HUES64 (cell line): ENCODE results near the gene SNED1.

ENCODE experiments used
- H3K27ac ChIP-seq: 2 replicates; pipeline ENCODE4 v1.7.0; 2013; ENCODE audit warnings: low read depth, low read length, inconsistent platforms
- H3K27me3 ChIP-seq: 2 replicates; pipeline ENCODE4 v1.6.1; 2013; ENCODE audit warnings: mild to moderate bottlenecking, low read length; ENCODE audit not compliant: insufficient read depth
- H3K36me3 ChIP-seq: 2 replicates; pipeline ENCODE4 v1.6.1; 2013; ENCODE audit warnings: mild to moderate bottlenecking, low read length; ENCODE audit not compliant: insufficient read depth
- H3K4me1 ChIP-seq: 2 replicates; pipeline ENCODE4 v1.6.1; 2013; ENCODE audit warnings: mild to moderate bottlenecking, low read length, moderate library complexity; ENCODE audit not compliant: insufficient read depth
- H3K4me3 ChIP-seq: 2 replicates; pipeline ENCODE4 v1.5.1; 2013; ENCODE audit warnings: mild to moderate bottlenecking, low read length, moderate library complexity
- H3K9ac ChIP-seq: 2 replicates; pipeline ENCODE4 v1.6.1; 2013; ENCODE audit warnings: mild to moderate bottlenecking, low read depth, low read length
- H3K9me3 ChIP-seq: 2 replicates; pipeline ENCODE4 v1.6.1; 2013; ENCODE audit warnings: low read depth, low read length; ENCODE audit not compliant: insufficient read depth
- WGBS: fragments of 150-250, 120-280 bp; methylation state at CpG from one replicate; pipeline ENCODE4 v1.1.7; 2013; ENCODE audit warnings: missing lambda C conversion rate; 5-methylcytosine and 5-hydroxymethylcytosine counted together

Gene SNED1

DNA sequence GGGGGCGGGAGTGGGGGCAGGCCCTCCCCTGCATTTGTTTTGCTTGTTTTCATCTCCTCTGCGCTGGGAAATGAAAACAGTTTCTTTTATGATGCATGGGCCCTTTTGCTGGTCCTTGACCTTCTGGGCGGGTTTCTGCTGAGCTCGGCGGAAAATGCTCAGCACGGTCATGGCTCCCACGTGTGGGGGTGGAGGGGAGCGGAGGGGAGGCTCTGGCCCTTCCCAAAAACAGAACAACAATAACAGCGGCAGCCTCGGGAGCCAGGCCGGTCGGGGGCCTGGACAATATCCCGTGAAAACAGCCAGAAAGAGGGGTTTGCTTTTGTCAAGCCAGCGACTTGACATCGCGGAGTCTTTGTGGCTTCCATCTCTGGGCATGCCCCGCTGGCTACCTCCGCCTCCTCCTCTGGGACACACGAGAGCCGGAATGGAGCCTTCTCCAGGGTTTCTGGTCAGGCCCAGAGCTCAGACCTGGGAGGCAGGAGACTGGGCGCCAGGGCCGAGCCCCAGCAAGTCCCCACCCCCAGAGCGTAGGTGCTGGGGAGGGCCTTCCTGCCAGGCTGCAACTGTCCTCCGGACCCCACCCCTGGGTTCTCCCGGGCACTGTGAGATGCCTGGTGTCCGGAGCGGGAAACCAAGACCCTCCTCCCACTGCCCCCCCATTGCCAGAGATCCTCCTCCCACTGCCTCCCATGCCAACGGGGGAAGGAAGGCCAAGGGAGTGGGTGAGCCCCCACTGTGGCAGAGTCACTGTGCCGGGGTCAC lies 35.9 kb upstream of the SNED1 start:
- WGBS, result 51% methylated on average over 28 of the region's 29 CpGs
- no peaks in the 10 kb centered on the region for H3K36me3 ChIP-seq
- H3K9ac ChIP-seq, result no peak overlapping the region
- H3K4me3 ChIP-seq, result no peak overlapping the region
- no peaks in the 10 kb centered on the region; the same call in 1 of the 2 replicates for H3K4me1 ChIP-seq
- no peaks in the 10 kb centered on the region for H3K9me3 ChIP-seq
- H3K27ac ChIP-seq, result peak overlapping the region; percentile 58; the same call in 1 of the 2 replicates
- no peaks in the 10 kb centered on the region; the same call in 1 of the 2 replicates for H3K27me3 ChIP-seq

DNA sequence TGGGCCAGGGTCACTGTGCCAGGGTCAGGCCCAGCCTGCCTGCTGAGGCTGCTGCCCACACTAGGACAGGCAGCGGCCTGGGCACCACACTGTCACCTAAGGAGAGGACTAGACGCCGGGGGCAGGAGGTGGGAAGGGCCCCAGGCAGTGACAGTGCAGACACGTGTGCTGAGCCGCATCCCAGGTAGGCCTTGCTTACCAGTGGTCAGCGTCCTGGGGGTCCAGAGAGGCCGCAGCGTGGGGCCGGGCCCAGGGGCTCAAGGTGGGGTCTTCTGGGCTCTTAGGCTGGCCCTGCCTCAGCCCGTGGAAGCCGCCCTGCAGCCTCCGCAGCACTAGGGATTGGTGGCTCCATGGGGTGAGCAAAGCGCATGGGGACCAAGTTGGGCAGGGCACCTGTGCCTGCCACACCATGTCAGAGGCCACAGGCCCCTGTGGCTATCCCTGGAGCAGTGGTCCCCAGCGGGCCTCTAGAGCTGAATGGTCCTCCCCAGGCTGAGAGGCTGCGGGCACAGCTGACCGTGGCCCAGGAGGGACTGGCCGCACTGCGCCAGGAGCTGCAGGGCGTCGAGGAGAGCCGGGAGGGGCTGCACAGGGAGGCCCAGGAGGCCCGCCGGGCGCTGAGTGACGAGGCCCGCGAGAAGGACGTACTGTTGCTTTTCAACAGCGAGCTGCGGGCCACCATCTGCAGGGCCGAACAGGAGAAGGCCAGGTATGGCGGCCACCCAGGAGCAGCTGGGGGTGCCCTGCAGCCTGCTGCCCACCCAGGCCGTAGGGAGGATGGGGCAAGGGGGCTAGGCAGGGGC lies 35.2 kb upstream of the SNED1 start:
- peak overlapping the region; percentile 58; the same call in 1 of the 2 replicates for H3K27ac ChIP-seq
- WGBS, result 95% methylated on average over 33 of the region's 33 CpGs
- no peaks in the 10 kb centered on the region for H3K9me3 ChIP-seq
- no peaks in the 10 kb centered on the region; the same call in 1 of the 2 replicates for H3K27me3 ChIP-seq
- no peaks in the 10 kb centered on the region; the same call in 1 of the 2 replicates for H3K4me1 ChIP-seq
- no peak overlapping the region for H3K4me3 ChIP-seq
- no peak overlapping the region for H3K9ac ChIP-seq
- H3K36me3 ChIP-seq, result no peaks in the 10 kb centered on the region

DNA sequence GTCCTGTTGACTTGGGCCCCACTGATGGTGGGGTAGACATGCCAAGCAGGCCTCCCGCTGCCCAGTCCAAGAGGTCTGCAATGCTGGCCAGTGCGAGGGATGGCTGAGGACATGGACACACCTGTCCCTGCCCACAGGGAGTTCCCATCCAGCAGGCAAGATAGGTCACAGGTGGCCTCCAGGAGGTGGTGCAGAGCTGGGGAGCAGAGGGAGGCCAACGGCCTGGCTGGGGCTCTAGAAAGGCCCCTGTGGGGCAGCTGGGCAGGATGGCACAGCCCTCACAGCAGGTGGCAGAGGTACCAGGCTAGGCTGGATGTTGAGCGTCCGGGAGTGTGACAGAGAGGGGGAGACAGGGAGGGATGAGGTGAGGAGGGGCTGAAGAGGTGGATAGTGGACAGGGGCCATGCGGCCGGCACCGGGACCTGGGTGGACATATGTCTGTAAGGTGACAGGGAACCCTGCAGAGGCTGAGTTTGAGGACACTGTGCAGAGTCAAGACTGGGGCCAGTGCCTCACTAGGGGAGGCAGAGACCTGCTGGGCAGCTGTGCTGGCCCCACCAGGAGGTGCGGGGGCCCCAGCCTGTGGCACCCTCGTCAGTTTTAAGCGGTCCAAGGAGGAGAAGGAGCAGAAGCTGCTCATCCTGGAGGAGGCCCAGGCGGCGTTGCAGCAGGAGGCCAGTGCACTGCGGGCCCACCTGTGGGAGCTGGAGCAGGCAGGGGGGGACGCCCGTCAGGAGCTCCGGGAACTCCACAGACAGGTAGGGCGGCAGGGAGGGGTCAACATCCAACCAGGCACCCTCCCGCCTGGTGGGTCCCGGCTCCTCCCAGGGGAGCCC lies 34.3 kb upstream of the SNED1 start:
- Histone ChIP-seq H3K36me3 (no peaks in the 10 kb centered on the region), H3K27ac (no peak overlapping the region), H3K4me1 (no peaks in the 10 kb centered on the region; the same call in 1 of the 2 replicates), H3K9ac (no peak overlapping the region), H3K4me3 (no peak overlapping the region), H3K27me3 (no peaks in the 10 kb centered on the region; the same call in 1 of the 2 replicates), H3K9me3 (no peaks in the 10 kb centered on the region)
- WGBS, result 92% methylated on average over 20 of the region's 20 CpGs

GRCh38 chr2:240964704-240965295 lies 33.6 kb upstream of the SNED1 start:
- H3K9ac ChIP-seq, result no peak overlapping the region
- no peak overlapping the region for H3K27ac ChIP-seq
- 94% methylated on average over 15 of the region's 15 CpGs for WGBS
- no peak overlapping the region for H3K4me3 ChIP-seq
- H3K36me3 ChIP-seq, result no peaks in the 10 kb centered on the region
- no peaks in the 10 kb centered on the region; the same call in 1 of the 2 replicates for H3K27me3 ChIP-seq
- H3K4me1 ChIP-seq, result no peaks in the 10 kb centered on the region; the same call in 1 of the 2 replicates
- H3K9me3 ChIP-seq, result no peaks in the 10 kb centered on the region

GRCh38 chr2:240965296-240965904 lies 33.0 kb upstream of the SNED1 start:
- H3K27me3 ChIP-seq, result no peaks in the 10 kb centered on the region
- no peaks in the 10 kb centered on the region for H3K9me3 ChIP-seq
- no peaks in the 10 kb centered on the region; the same call in 1 of the 2 replicates for H3K4me1 ChIP-seq
- no peak overlapping the region for H3K9ac ChIP-seq
- H3K4me3 ChIP-seq, result no peak overlapping the region
- WGBS, result 92% methylated on average over 18 of the region's 22 CpGs
- H3K27ac ChIP-seq, result no peak overlapping the region
- no peaks in the 10 kb centered on the region for H3K36me3 ChIP-seq

DNA sequence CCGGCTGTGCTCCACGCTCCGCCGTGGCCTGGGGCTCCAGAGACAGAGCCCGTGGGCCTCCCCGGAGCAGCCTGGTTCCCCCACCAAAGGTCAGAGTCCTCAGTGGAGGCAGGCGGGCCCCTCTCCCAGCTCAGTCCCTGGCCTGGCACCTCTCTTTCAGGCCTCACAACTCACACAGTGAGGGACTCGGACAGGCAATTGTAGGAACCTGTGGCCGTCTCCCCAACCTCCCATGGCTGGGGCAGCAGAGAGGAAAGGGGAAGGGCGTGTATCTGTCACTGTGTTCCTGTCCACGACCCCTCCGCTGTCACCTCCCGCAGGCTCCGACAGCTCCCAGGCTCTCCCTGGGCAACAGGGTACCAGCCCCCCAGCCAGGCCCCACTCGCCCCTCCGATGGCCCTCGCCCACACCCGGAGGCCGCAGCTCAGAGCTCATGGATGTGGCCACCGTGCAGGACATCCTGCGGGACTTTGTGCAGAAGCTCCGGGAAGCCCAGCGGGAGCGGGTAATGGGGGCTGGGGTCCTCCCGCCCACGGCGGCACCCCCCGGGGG lies 32.4 kb upstream of the SNED1 start:
- Histone ChIP-seq H3K27ac (no peak overlapping the region), H3K4me1 (no peaks in the 10 kb centered on the region; the same call in 1 of the 2 replicates), H3K9me3 (no peaks in the 10 kb centered on the region), H3K27me3 (no peaks in the 10 kb centered on the region), H3K9ac (no peak overlapping the region), H3K4me3 (no peak overlapping the region), H3K36me3 (no peaks in the 10 kb centered on the region)
- WGBS, result 93% methylated on average over 28 of the region's 28 CpGs

- no peak overlapping the region for H3K9ac ChIP-seq
Measured at GRCh38 chr2:240966457-240966905, 31.9 kb upstream of the SNED1 start.

GRCh38 chr2:240966906-240967680 lies 31.3 kb upstream of the SNED1 start:
- Histone ChIP-seq H3K4me1 (no peaks in the 10 kb centered on the region), H3K36me3 (no peaks in the 10 kb centered on the region), H3K27me3 (no peaks in the 10 kb centered on the region), H3K4me3 (no peak overlapping the region), H3K9me3 (no peaks in the 10 kb centered on the region), H3K9ac (no peak overlapping the region), H3K27ac (no peak overlapping the region)
- WGBS, result 89% methylated on average over 32 of the region's 32 CpGs

More at GRCh38 chr2:240966457-240966905, 31.9 kb upstream of the SNED1 start:
- no peaks in the 10 kb centered on the region for H3K27me3 ChIP-seq
- H3K36me3 ChIP-seq, result no peaks in the 10 kb centered on the region
- H3K4me3 ChIP-seq, result no peak overlapping the region
- WGBS, result 94% methylated on average over 10 of the region's 10 CpGs
- H3K9me3 ChIP-seq, result no peaks in the 10 kb centered on the region
- H3K4me1 ChIP-seq, result no peaks in the 10 kb centered on the region
- no peak overlapping the region for H3K27ac ChIP-seq

DNA sequence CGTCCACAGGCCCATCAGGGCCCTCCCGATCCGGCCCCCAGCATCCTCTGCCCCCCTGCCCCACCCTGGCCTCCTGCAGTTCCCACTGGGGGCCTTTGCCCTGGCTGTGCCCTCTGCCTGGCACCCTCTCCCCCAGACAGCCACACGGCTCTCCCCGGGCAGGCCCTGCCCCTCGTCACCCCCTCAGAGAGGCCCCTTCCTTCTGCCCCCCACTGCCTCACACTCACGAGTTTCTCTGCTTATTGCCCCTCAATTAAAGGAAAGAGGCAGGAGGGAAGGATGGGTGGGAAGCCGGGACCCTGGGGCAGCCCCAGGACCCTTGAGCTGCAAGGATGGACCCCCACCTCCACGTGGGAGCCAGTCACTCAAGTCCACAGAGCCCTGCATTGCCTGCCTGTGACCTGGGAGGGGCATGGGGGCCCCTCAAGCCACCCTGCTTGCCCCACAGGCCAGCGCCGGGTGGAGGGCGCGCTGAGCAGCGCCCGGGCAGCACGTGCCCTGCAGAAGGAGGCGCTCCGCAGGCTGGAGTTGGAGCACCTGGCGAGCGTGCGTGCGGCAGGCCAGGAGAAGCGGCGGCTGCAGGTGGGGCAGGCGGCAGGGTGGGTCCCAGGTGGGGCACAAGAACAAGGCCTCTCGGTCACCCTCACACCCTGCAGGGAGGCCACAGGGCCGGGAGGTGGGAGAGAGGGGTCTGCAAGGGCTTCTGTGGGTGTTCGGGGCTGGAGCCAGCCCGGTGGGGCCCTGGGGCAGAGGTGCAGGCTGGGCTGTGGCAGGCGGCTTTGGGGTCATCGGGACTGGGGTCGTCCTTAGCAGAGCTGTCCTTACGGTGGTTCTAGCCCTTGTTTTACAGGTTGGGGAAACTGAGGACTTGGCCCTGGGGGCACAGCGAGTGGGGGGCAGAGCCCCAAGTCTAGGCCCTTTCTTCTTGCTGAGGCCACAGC lies 30.5 kb upstream of the SNED1 start:
- Histone ChIP-seq H3K9me3 (no peaks in the 10 kb centered on the region), H3K4me3 (no peak overlapping the region), H3K36me3 (no peaks in the 10 kb centered on the region), H3K4me1 (no peaks in the 10 kb centered on the region), H3K9ac (no peak overlapping the region), H3K27ac (no peak overlapping the region), H3K27me3 (no peaks in the 10 kb centered on the region)
- 96% methylated on average over 33 of the region's 34 CpGs for WGBS
